Neural progenitor cell (in vitro differentiated cells): ENCODE results near the gene CHST10.

Experiments used
- EZH2 ChIP-seq: fragments of 200-600 bp; sonication (generic); IDR thresholded peaks from 2 replicates; pipeline ENCODE4 v1.6.1; 2017; ENCODE audit warnings: antibody characterized with exemption, mild to moderate bottlenecking, moderate library complexity
- TF ChIP-seq, protein P1 (sequence below): fragments of 200-600 bp; sonication (generic); IDR thresholded peaks from 2 replicates; pipeline ENCODE4 v1.5.1; 2017; ENCODE audit warnings: antibody characterized with exemption, mild to moderate bottlenecking

DNA sequence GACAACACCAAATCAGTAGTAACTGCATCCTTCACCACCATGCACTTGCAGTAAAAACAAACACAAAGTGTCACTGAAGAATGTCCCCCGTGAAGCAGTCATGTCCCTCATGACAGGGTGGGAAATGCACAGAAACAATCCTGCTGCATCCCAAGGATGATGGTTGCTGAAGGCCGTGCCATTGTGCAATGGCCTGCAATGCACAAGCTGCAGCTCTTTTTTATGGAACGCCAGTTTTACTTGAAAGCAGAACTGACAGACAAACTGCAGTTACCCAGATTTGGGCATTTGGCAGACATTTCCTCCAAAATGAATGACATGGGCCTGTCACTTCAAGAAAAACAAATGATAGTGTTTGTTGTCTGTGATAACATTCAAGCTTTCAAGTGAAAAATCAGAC, 2.4 kb upstream of the CHST10 start:
- TF ChIP-seq, protein P1, sequence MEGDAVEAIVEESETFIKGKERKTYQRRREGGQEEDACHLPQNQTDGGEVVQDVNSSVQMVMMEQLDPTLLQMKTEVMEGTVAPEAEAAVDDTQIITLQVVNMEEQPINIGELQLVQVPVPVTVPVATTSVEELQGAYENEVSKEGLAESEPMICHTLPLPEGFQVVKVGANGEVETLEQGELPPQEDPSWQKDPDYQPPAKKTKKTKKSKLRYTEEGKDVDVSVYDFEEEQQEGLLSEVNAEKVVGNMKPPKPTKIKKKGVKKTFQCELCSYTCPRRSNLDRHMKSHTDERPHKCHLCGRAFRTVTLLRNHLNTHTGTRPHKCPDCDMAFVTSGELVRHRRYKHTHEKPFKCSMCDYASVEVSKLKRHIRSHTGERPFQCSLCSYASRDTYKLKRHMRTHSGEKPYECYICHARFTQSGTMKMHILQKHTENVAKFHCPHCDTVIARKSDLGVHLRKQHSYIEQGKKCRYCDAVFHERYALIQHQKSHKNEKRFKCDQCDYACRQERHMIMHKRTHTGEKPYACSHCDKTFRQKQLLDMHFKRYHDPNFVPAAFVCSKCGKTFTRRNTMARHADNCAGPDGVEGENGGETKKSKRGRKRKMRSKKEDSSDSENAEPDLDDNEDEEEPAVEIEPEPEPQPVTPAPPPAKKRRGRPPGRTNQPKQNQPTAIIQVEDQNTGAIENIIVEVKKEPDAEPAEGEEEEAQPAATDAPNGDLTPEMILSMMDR: no peak
- no peak for TF ChIP-seq EZH2
